HL-60 (cell line): ENCODE data around the gene TSHZ2.

ENCODE experiments used
- DNase-seq, 2 experiments: peaks; one replicate each; pipeline ENCODE4 v3.0.0-alpha.2; 2010 to 2020; ENCODE audit warnings: low read depth in 1 of 2, low spot score in 1 of 2
- H3K27ac ChIP-seq: fragments of 250-450 bp; sonication (Bioruptor Pico); replicated peaks from 2 replicates; pipeline ENCODE4 v1.5.1; 2020; ENCODE audit warnings: mild to moderate bottlenecking, moderate library complexity
- H3K27me3 ChIP-seq: fragments of 250-450 bp; sonication (Bioruptor Pico); 2 replicates; pipeline ENCODE4 v1.5.1; 2021; ENCODE audit warnings: mild to moderate bottlenecking, moderate library complexity; ENCODE audit not compliant: insufficient read depth, poor library complexity, severe bottlenecking
- H3K4me3 ChIP-seq: replicated peaks from 2 replicates; pipeline ENCODE4 v1.5.1; 2011; ENCODE audit warnings: mild to moderate bottlenecking, control low read depth, low read length; ENCODE audit not compliant: insufficient read depth
- GABPA ChIP-seq: IDR thresholded peaks from 2 replicates; pipeline ENCODE4 v1.6.1; 2012; ENCODE audit warnings: low read depth
- POLR2AphosphoS5 ChIP-seq: IDR thresholded peaks from 2 replicates; pipeline ENCODE4 v1.6.1; 2012; ENCODE audit warnings: low read depth
- REST ChIP-seq: IDR thresholded peaks from 2 replicates; pipeline ENCODE4 v1.6.1; 2012; ENCODE audit warnings: low read depth; ENCODE audit not compliant: insufficient replicate concordance
- SPI1 ChIP-seq: IDR thresholded peaks from 2 replicates; pipeline ENCODE4 v1.6.1; 2012; ENCODE audit warnings: low read depth, mild to moderate bottlenecking, borderline replicate concordance
- TF ChIP-seq, protein P1 (sequence below): IDR thresholded peaks from one replicate; pipeline ENCODE4 v1.5.1; 2011; ENCODE audit warnings: low read length, control low read depth, inconsistent platforms; ENCODE audit not compliant: insufficient read depth

TSHZ2 gene

GRCh38 chr20:53128004-53128403 lies 155.8 kb downstream of the TSHZ2 start:
- H3K4me3 ChIP-seq: no peak overlapping the region
- TF ChIP-seq POLR2AphosphoS5: no peak
- TF ChIP-seq, protein P1, sequence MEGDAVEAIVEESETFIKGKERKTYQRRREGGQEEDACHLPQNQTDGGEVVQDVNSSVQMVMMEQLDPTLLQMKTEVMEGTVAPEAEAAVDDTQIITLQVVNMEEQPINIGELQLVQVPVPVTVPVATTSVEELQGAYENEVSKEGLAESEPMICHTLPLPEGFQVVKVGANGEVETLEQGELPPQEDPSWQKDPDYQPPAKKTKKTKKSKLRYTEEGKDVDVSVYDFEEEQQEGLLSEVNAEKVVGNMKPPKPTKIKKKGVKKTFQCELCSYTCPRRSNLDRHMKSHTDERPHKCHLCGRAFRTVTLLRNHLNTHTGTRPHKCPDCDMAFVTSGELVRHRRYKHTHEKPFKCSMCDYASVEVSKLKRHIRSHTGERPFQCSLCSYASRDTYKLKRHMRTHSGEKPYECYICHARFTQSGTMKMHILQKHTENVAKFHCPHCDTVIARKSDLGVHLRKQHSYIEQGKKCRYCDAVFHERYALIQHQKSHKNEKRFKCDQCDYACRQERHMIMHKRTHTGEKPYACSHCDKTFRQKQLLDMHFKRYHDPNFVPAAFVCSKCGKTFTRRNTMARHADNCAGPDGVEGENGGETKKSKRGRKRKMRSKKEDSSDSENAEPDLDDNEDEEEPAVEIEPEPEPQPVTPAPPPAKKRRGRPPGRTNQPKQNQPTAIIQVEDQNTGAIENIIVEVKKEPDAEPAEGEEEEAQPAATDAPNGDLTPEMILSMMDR: no peak
- TF ChIP-seq REST: no peak
- no peak for TF ChIP-seq GABPA
- no peak for TF ChIP-seq SPI1
- H3K27ac ChIP-seq: no peak overlapping the region
- H3K27me3 ChIP-seq: no peaks in the 10 kb centered on the region
- no peak for DNase-seq

GRCh38 chr20:53129563-53129962 lies 157.4 kb downstream of the TSHZ2 start:
- DNase-seq: no peak
- Histone ChIP-seq H3K27ac (no peak overlapping the region), H3K27me3 (no peaks in the 10 kb centered on the region), H3K4me3 (no peak overlapping the region)
- TF ChIP-seq GABPA (no peak), SPI1 (no peak), POLR2AphosphoS5 (no peak), REST (no peak)
- TF ChIP-seq, protein P1: no peak

GRCh38 chr20:53130795-53131194 lies 158.6 kb downstream of the TSHZ2 start:
- no peak overlapping the region for H3K4me3 ChIP-seq
- TF ChIP-seq, protein P1: no peak
- TF ChIP-seq SPI1 (no peak), POLR2AphosphoS5 (no peak)
- H3K27ac ChIP-seq: no peak overlapping the region
- no peaks in the 10 kb centered on the region for H3K27me3 ChIP-seq
- no peak for DNase-seq

GRCh38 chr20:53133125-53133524 lies 161.0 kb downstream of the TSHZ2 start:
- Histone ChIP-seq H3K27ac (no peak overlapping the region), H3K27me3 (no peaks in the 10 kb centered on the region), H3K4me3 (no peak overlapping the region)
- DNase-seq: no peak
- TF ChIP-seq REST (no peak), POLR2AphosphoS5 (no peak), GABPA (no peak), SPI1 (no peak)
- TF ChIP-seq, protein P1: no peak
